Measurements from ENCODE around the gene FAM98A.

FAM98A gene

GRCh38 chr2:33560017-33560416, 39.1 kb downstream of the FAM98A start:
- Histone ChIP-seq H3K4me1 (ENCODE audit: control insufficient read depth, insufficient read depth, low read length) (no peaks in the 10 kb centered on the region), H3K36me3 (ENCODE audit: control insufficient read depth, insufficient read depth, low read length) (no peaks in the 10 kb centered on the region), H3K4me3 (ENCODE audit: low read depth, low read length) (no peak overlapping the region), H3K27me3 (ENCODE audit: control insufficient read depth, insufficient read depth, low read length) (no peaks in the 10 kb centered on the region), H3K9me3 (ENCODE audit: control insufficient read depth, insufficient read depth, low read length) (no peaks in the 10 kb centered on the region), H3K9ac (ENCODE audit: low read depth, low read length) (no peak overlapping the region)

GRCh38 chr2:33559328-33559727, 39.8 kb downstream of the FAM98A start:
- H3K4me1 ChIP-seq (ENCODE audit: control insufficient read depth, insufficient read depth, low read length), result no peaks in the 10 kb centered on the region
- H3K9me3 ChIP-seq (ENCODE audit: control insufficient read depth, insufficient read depth, low read length), result no peaks in the 10 kb centered on the region
- no peak overlapping the region for H3K9ac ChIP-seq (ENCODE audit: low read depth, low read length)
- H3K27me3 ChIP-seq (ENCODE audit: control insufficient read depth, insufficient read depth, low read length), result no peaks in the 10 kb centered on the region
- no peak overlapping the region for H3K4me3 ChIP-seq (ENCODE audit: low read depth, low read length)
- no peaks in the 10 kb centered on the region for H3K36me3 ChIP-seq (ENCODE audit: control insufficient read depth, insufficient read depth, low read length)

DNA sequence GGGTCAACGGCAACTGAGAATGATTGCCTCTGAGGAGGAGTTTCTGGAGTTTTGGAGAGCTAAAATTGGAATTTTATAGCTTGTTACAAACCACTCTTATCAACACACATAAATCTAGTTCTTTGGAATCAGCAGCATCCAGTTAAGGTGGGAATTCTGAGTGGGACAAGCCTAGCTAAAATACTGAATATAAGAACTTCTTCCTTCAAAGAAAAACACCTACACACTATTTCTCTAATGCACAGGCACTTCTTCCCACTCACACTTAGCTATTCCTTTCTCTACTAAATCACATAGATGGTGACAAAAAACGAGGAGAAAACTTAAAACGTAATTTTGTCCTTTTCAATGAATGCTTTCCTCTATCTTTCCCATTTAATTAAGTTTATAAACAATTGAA, 43.4 kb downstream of the FAM98A start:
- no peaks in the 10 kb centered on the region for H3K4me1 ChIP-seq (ENCODE audit: control insufficient read depth, insufficient read depth, low read length)
- H3K36me3 ChIP-seq (ENCODE audit: control insufficient read depth, insufficient read depth, low read length), result no peaks in the 10 kb centered on the region

DNA sequence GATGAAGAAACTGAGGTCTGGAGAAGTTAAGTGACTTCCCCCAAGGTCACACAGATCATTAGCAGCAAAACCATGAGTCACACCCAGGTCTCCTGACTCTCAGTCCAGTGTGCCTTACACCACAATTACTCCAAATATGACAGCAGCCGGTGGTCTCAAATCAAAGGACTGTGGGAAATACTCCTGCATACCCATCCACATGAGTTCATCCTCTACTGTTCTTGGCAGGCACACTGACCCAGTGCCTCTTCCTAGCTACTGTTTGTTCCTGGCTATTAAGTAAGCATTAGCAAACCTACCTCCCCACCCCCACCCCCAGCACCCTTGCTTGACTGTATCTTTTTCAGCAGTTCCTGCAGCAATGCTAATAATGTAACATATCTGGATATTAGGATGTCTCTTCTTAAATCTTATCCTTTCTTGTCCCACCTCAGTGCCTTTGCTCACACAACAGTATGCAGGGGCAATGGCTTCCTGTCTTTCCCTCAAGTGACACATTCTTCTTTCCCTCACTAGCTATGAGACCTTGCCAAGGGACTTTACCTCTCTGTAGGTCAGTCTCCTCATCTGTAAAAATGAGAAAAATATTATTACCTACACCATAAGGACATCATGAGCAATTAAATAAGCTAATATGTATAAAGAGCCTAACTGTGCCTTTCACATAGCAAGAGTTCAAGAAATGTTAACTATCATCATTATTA, 46.2 kb downstream of the FAM98A start:
- Histone ChIP-seq H3K4me3 (ENCODE audit: low read depth, low read length) (no peak overlapping the region), H3K9me3 (ENCODE audit: control insufficient read depth, insufficient read depth, low read length) (no peaks in the 10 kb centered on the region), H3K36me3 (ENCODE audit: control insufficient read depth, insufficient read depth, low read length) (no peaks in the 10 kb centered on the region), H3K27me3 (ENCODE audit: control insufficient read depth, insufficient read depth, low read length) (no peaks in the 10 kb centered on the region), H3K4me1 (ENCODE audit: control insufficient read depth, insufficient read depth, low read length) (no peaks in the 10 kb centered on the region), H3K9ac (ENCODE audit: low read depth, low read length) (no peak overlapping the region)

More for the DNA sequence above, 43.4 kb downstream of the FAM98A start:
- no peak overlapping the region for H3K9ac ChIP-seq (ENCODE audit: low read depth, low read length)
- no peak overlapping the region for H3K4me3 ChIP-seq (ENCODE audit: low read depth, low read length)
- H3K9me3 ChIP-seq (ENCODE audit: control insufficient read depth, insufficient read depth, low read length), result no peaks in the 10 kb centered on the region
- no peaks in the 10 kb centered on the region for H3K27me3 ChIP-seq (ENCODE audit: control insufficient read depth, insufficient read depth, low read length)

GRCh38 chr2:33550206-33550605, 48.9 kb downstream of the FAM98A start:
- Histone ChIP-seq H3K36me3 (ENCODE audit: control insufficient read depth, insufficient read depth, low read length) (no peaks in the 10 kb centered on the region), H3K4me1 (ENCODE audit: control insufficient read depth, insufficient read depth, low read length) (no peaks in the 10 kb centered on the region), H3K9ac (ENCODE audit: low read depth, low read length) (no peak overlapping the region), H3K4me3 (ENCODE audit: low read depth, low read length) (no peak overlapping the region), H3K9me3 (ENCODE audit: control insufficient read depth, insufficient read depth, low read length) (no peaks in the 10 kb centered on the region), H3K27me3 (ENCODE audit: control insufficient read depth, insufficient read depth, low read length) (no peaks in the 10 kb centered on the region)

DNA sequence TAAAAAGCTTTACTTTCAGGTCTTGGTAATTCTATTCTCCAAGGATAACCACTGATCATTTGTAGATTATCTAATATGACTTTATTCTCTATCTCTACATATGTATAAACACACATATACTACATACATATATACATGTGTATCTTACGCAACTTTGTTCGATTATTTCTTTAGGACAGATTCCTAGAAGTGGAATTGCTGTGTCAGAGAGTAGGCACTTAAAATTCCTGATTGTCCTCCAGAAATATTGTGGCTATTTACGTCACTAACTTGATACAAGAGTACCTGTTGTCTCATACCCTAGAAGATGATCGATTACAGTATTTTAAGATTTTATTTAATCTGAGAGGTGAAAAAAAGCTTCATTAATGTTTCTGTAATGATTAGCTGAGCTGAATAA, 57.9 kb downstream of the FAM98A start:
- Histone ChIP-seq H3K27me3 (ENCODE audit: control insufficient read depth, insufficient read depth, low read length) (no peaks in the 10 kb centered on the region), H3K4me3 (ENCODE audit: low read depth, low read length) (no peak overlapping the region), H3K9ac (ENCODE audit: low read depth, low read length) (no peak overlapping the region), H3K9me3 (ENCODE audit: control insufficient read depth, insufficient read depth, low read length) (no peaks in the 10 kb centered on the region), H3K36me3 (ENCODE audit: control insufficient read depth, insufficient read depth, low read length) (no peaks in the 10 kb centered on the region), H3K4me1 (ENCODE audit: control insufficient read depth, insufficient read depth, low read length) (no peaks in the 10 kb centered on the region)

DNA sequence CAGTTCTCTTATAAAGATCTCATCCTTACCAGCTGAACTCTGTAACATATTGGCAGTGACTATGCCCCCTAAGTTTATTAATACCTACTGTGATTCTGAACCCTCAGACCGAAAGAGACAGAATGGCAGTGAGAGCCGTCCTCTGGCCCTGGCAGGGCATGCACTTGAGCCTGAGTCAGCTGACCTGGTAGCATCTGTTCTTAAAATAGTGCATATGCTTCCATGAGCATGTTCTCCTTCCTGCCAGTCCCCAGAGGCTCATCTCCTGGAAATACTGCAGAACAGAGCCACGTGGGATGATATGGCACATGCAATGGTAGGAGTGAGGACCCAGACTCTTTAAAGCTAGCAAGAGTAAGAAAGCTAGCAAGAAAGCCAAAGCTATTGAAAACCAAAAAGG, 63.7 kb downstream of the FAM98A start:
- Histone ChIP-seq H3K36me3 (ENCODE audit: control insufficient read depth, insufficient read depth, low read length) (no peaks in the 10 kb centered on the region), H3K27me3 (ENCODE audit: control insufficient read depth, insufficient read depth, low read length) (no peaks in the 10 kb centered on the region), H3K9ac (ENCODE audit: low read depth, low read length) (no peak overlapping the region), H3K4me1 (ENCODE audit: control insufficient read depth, insufficient read depth, low read length) (no peaks in the 10 kb centered on the region), H3K4me3 (ENCODE audit: low read depth, low read length) (no peak overlapping the region), H3K9me3 (ENCODE audit: control insufficient read depth, insufficient read depth, low read length) (no peaks in the 10 kb centered on the region)
